HG03521 (cell line): ENCODE measurements around the gene IGLON5.

Experiments used
- ATAC-seq: cut with Tn5 transposase; IDR thresholded peaks from one replicate; pipeline ENCODE4 v1.9.1; 2021; ENCODE audit warnings: mild to moderate bottlenecking, moderate library complexity; ENCODE audit not compliant: unreplicated experiment

IGLON5 gene

GRCh38 chr19:51361239-51361638 lies 49.8 kb downstream of the IGLON5 start:
- ATAC-seq = no peak

GRCh38 chr19:51364200-51365106 lies 53.0 kb downstream of the IGLON5 start:
- ATAC-seq = no peak

GRCh38 chr19:51365211-51365964 lies 53.9 kb downstream of the IGLON5 start:
- ATAC-seq = no peak

- ATAC-seq = no peak
Observed at GRCh38 chr19:51365965-51366388, 54.5 kb downstream of the IGLON5 start, which contains the start of gene ETFB. ETFB (minus strand) TSS chr19:51366388; CDS start chr19:51366326, 62 bp downstream.

GRCh38 chr19:51366389-51367254 lies 55.2 kb downstream of the IGLON5 start:
- peak; percentile 1 for ATAC-seq

GRCh38 chr19:51367255-51367564 lies 55.8 kb downstream of the IGLON5 start:
- ATAC-seq = peak; percentile 5

GRCh38 chr19:51367565-51368365 lies 56.3 kb downstream of the IGLON5 start:
- peak; percentile 72 for ATAC-seq

GRCh38 chr19:51368366-51369282 lies 57.2 kb downstream of the IGLON5 start, which contains the start of gene CLDND2:
CLDND2 (minus strand) TSS chr19:51369003; CDS start chr19:51368577, 426 bp downstream.
- no peak for ATAC-seq

GRCh38 chr19:51370230-51370629 lies 58.8 kb downstream of the IGLON5 start:
- no peak for ATAC-seq

GRCh38 chr19:51371186-51371690 lies 59.8 kb downstream of the IGLON5 start:
- ATAC-seq = no peak

- no peak for ATAC-seq
Observed at GRCh38 chr19:51372021-51372648, 60.7 kb downstream of the IGLON5 start.

GRCh38 chr19:51372649-51373504 lies 61.4 kb downstream of the IGLON5 start, which contains the start of gene NKG7:
NKG7 (minus strand) TSS chr19:51372654; CDS start chr19:51372535, 119 bp downstream.
- no peak for ATAC-seq

GRCh38 chr19:51375504-51376221 lies 64.2 kb downstream of the IGLON5 start:
- ATAC-seq = no peak

GRCh38 chr19:51377422-51377821 lies 66.0 kb downstream of the IGLON5 start:
- no peak for ATAC-seq

- ATAC-seq = no peak
Observed at GRCh38 chr19:51380379-51380778, 68.9 kb downstream of the IGLON5 start.
